NCI-H1105 (cell line): ENCODE data around the gene DUSP28.
A peak's percentile ranks its signal among the peaks of the same experiment; 100 is the strongest.
"Not testable (repeated sequence)": the region's sequence is repeated elsewhere in the genome, so short reads cannot be mapped to it uniquely, and the experiment has no call there.

Source experiments
- DNase-seq: peaks from one replicate; lab custom pipeline; 2025; lab: John Stamatoyannopoulos, UW

Gene DUSP28, protein sequence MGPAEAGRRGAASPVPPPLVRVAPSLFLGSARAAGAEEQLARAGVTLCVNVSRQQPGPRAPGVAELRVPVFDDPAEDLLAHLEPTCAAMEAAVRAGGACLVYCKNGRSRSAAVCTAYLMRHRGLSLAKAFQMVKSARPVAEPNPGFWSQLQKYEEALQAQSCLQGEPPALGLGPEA

DNA sequence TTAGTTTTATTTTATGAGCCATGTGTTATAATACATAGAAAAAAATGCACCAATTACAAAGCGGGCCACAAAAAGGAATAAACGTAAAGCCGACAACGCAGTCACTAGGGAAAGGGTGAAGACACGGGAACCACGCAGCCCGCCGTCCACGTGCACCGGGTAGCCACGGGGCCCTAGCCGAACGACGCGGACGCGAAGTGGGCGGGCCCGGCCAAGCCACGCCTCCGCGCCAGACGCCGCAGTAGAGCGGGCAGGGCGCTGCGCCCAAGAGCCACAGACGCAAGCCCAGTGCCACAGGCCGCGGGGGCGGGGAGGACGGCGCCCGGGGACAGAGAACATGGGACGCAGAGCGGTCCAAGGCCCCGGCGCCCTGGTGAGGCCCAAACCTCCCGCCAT is at the start of gene DUSP28:
DUSP28 (plus strand) TSS at position 274 of the 396 bp plus-strand sequence. CDS start 328 bp downstream, outside the sequence.
- peak; percentile 67 for DNase-seq

DNA sequence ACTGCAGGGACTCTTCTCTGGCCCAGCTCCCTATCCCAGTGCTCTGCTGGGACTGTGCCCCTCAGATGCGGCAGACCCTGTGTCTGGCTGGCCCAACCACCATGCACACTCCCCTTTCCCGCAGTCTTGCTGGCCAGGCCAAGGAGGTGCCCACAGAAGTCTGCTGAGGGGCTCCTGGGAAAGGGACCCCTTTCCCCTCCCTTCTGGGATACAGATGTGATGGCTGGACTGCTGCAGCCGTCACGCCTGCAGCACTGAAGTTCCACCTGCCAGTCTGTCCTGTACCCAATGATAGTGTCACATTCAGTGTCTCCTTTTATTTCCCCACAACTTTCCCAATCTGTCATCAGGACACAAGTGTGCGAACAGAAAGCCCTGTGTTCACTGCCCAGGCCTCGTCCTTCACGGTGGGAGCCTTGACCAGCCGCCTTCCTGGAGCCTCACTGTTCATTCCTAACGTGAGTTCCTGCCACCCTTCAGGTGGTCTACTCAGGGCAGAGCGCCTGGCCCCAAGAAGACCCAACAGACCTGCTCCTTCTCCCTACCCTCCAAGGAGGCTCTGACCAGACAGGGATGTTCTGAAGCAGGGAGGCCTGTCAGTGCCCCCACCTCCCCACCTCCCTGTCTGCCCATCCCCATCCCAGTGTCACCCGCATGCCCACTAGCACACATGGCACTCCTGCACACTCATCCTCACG is 49.5 kb upstream of the DUSP28 start:
- DNase-seq = no peak

DNA sequence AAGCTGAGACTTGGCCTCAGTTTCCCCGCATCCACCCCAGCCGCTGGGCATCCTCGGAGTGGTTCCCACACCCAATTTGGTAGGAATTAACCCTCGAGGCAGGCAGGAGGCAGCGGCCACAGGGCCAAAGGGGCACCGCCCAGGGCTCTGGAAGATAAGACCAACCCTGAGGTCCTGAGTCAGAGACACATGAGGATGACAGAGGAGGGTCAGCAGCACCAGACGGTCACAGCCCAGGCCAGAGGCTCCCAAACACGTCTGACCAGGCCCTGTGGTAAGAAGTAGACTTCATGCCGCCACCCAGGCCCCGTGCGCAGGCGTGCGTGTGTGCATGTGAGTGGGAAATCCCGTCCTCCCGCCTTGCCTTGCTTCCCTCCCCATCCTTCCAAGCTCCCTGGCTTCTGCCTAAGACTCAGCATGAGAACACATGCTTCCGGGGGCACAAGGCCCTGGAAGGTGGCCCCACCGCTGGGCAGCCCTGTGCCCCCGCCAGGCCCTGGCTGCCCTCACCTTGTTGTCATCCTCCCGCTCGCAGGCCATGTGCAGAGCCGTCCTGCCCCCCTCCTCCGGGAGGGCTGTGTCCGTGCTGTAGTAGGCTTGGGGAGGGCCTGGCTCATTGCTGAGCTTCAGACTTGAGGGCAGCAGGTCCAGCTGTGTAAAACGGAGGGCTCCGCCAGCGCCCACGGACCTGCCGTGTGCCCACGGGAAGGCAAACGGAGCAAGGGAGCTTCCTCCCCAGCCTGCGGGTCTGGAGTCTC is 48.6 kb upstream of the DUSP28 start:
- no peak for DNase-seq

DNA sequence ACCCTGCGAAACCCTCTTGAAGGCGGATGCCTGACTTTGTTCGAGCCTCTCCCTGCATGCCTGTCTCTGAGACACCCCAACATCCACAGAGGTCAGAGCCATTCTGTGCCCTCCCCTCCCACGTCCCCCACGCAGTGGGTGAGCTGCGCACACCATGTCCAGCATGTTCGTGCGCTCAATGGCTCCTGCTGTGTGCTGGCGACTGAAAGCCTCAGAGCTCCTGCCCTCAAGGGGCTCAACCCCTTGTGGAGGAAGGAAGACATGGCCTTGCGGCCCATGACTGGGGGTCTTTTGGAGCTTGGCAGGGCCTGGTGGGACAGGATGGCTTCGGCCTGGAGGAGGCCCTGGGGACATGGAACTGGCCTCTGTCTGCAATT is 48.1 kb upstream of the DUSP28 start:
- DNase-seq = no peak

DNA sequence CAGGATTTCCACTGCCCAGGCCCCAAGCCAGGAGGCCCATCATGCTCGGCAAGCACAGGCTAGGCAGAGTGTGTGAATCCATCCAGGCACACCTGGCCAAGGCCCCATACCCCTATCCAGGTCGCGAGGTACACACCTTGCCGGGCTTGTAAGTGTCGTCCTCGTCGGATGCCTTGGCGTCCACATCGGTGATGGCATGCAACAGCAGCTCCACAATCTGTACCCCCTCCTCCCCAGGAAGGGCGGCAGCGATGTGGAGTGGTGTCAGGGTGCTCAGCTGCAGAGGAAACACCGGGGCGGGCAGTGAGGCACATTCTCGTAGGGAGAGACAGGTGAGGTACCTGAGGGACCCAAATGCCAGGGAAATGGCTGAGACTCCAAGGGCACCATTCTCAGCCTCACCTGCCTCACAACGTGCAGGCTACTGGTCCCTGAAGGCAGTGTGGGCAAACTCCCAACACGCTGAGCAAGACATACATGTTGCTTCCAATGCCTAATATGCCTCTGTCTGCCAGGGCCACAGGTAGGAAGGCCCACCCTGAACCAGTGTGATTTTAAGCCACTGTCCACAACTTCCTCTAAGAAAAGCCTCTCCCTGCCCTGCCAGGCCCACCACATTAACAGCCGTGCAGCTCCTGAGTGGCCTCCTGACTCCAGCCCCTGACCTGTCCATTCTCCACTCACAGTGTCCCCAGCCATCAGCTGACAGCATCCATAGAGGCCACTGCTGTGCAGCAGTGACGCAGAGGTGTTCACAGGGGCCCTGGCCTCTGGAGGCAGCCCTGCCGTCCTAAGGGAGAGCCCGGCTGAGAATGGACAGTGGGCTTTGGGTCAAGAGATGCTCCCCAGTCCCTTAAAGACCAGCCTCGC is 47.3 kb upstream of the DUSP28 start:
- DNase-seq = no peak

DNA sequence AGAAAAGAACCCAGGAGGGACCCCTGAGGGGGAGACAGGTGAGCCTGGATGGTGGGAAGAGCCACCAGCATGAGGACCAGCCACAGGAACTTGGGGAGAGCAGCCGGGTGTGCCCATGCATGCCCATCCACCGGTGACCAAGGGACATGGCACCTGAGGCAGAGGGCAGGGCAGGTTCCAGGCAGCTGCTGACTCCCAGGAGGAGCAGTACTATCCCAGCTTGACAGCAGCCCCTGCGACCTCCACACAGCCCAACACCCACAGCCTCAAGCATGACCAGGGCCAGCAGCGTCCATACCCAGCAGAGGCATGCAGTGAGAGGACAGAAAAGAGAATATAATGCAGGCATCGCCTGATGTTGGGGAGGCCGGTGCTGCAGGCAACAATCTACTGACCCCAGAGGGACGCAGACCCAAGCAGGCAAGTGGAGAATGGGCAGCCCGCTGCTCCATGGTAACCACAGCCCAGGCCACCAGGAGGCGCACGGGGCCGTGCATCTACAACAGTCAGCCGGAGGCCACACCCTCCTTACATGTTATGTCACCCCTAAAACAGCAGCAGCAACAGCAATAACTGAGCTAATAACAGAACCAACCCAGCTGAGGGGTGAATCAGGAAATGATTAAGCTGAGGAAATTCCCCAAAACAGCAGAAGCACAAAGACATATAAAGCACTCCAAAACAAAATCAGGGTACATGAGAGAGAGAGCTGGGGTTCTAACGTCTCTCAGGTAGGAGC is 46.4 kb upstream of the DUSP28 start:
- DNase-seq = no peak

DNA sequence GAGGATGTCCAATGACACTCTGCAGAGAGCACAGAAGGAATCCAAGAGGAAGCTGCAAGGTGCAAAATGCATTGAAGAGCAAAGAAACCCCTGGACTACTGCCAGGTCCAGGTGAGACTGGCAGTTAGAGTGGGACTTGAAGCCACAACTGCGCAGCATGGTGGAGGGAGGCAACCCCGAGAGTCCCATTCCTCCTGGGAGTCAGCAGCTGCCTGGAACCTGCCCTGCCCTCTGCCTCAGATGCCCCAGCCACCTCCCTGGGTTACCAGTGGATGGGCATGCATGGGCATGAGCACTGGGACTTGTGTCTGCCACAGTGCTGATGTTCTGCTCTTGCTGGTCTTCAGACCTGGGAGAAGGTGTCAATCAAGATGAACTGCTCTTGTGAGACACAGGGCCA is 45.5 kb upstream of the DUSP28 start:
- no peak for DNase-seq

DNA sequence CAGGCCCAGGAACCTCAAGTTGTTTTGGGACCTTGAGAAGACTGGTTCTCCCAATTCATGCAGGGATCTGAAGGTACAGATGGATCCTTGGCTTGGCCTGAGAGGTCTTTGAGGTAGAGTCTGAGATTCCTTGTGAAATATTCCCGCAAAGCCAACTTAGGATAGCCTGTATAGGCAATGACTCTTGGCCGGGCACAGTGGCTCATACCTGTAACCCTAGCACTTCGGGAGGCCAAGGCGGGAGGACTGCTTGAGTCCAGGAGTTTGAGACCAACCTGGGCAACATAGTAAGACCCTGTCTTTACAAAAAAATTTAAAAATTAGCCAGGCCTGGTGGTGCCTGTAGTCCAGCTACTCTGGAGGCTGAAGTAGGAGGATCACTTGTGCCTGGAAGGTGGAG is 42.8 kb upstream of the DUSP28 start:
- no peak for DNase-seq

DNA sequence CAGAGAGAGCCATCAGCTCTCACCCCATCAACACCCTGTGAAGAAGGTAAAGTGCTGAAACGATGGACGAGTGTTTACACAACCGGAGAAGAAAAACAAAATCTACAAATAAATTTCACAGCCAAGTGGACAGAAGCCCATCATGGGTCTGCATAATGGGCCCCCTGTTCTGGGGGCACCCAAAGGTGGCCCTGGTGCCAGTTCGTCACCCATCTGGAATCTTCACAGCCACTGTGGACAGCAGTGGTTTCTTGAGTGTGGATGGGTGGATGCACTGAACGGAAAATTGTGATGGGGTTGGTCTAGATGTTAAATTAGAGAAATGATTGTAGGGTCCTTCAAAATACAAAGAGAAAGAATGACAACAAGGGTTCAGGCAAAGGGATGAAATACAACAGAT is 41.2 kb upstream of the DUSP28 start:
- no peak for DNase-seq

DNA sequence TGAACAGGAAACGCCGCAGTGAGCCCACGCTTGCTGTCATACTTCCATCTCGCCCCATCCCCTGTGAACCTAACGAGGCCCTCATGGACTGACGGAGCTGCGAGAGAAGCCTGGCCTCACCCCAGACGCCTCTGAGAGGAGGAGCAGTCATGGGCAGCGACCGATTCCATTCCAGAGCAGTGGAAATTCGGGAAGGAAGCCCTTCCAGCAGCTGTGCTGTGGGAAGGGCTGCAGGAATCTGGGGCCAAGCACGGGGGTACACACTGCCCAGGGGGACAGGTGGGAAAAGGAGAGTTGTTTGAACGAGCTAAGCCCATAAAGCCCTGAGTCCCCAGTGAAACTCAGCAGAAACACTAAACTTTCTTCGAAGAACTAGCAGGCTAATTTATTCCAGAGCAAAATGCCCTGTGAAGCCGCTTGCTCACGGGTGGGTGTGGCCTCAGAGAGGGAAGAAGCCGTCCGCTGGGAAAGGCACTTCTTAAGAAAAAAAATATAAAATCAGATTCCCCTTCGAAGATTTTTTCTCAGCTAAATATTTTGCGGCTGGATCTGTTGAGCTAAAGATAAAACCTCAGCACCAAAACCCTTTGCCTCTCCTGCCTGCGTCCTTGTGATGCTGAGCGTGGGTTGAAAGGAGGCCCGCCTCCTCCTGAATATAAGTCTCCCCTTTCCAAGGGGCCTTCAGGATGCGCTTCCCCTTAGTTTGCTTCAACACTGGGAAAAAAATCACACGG is 40.6 kb upstream of the DUSP28 start:
- DNase-seq = no peak

DNA sequence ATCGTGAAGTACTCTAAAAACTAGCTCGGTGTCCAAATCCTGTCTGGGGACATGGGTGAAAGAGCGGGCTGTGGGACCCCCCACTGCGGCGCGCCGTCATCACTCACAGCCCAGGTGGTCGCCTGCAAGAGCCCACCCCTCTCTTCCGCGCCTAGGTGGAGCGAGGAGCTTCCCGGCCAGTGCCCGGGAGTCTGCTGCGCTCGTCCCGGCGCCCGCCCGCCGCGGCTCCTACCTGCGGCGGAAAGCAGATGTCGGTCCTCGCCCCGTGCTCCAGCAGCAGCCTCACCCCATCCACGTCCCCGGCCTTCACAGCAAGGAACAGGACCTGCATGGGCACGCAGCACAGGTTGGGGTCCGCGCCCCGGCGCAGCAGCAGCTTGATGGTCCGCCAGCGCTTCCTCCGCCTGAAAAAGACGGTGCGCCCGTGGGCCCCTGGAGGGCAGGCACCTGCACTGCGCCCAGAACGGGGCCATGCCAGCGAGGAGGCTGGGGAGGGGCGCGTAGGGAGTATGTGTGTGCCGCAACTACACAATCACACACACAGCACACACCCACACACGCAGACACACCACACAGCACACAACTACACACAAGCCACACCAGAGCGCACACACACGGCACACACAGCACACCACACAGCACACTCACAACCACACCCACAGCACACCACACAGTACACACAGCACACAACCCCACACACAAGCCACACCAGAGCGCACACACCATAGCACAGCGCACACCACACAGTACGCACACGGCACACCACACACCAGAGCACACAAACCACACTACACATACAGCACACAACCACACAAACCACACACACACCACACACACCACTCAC is 39.8 kb upstream of the DUSP28 start:
- DNase-seq = no peak

DNA sequence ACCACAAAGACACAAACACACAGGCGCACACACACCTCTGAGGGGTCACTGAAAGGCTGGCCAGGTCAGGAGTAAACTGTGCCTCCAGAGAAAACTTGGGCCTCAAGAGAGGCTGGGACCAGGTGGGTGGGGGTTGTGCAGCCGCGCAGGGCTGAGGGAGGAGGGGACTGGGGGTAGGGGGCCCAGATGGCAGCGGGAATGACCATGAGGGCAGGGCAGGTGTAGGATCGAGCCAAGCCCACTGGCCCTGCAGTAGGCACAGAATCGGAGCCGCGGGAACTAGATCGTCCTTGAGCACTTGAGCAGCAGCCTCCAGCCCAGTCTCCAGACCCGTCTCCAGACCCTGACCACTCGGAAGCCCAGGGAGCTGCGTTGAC is 39.2 kb upstream of the DUSP28 start:
- no peak for DNase-seq

DNA sequence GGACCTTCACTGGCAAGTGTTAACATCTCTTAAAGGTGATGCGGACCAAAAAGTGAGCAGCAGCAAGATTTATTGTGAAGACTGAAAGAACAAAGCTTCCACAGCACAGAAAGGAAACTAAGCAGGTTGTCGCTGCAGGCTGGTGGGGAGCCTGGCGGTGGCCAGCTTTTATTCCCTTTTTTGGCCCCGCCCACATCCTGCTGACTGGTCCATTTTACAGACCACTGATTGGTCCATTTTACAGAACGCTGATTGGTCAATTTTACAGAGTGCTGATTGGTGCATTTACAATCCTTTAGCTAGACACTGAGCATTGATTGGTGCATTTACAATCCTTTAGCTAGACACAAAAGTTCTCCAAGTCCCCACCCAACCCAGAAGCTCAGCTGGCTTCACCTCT is 38.3 kb upstream of the DUSP28 start:
- DNase-seq = not testable (repeated sequence)

DNA sequence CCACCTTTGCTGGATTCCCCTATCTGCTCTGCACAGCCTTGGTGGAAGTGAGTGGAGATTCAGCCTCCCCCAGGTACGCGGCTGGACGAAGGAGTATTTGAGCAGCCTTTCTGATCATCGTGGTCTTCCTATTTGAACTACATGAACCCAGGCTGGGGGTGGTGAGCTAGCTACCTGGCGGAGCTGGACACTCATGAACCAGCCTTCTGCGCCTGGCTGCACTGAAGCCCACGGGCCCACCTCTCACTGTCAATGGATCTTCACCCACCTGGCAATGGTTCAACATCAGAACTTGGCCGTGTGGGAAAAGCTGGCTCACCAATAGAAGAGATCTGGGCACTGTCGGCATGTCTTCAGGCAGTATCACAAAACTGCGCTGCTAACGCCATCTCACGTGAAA is 37.8 kb upstream of the DUSP28 start:
- no peak for DNase-seq

DNA sequence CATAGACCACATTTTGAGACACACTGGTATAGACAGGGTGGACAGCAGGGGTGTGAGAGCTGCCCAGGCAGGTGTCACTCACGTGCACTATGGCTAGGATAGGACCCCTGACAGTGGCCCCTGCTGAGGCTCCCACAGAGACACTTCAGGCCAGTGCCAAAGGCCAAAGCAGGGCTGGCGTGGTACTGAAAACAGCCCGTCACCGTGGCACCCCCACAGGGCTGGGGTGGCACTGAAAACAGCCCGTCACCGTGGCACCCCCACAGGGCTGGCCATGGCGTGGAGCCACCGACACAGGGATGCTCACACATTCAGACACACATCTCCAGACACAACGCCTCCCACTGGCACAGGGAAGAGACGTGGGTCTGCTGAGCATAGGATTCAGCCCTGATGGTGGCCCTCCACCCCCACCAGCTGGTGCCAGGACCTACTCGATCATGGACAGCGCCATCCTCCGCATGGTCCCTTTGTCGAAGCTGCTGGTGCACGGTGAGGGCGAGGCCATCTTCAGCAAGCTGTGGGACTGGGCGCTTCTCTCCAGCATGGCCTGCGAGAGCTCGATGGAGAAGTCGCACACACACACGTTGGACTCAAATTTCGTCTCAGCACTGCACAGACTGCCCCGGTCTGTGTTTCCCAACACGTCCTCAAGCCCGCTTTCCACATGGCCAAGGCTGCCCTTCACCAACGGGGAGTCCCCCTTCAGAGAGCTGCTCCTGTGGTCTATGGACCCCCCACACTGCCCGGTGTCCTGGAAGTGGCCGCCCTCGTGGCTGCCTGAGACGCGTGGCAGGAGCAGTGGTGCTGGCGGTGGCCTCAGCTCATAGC is 36.5 kb upstream of the DUSP28 start:
- no peak for DNase-seq

DNA sequence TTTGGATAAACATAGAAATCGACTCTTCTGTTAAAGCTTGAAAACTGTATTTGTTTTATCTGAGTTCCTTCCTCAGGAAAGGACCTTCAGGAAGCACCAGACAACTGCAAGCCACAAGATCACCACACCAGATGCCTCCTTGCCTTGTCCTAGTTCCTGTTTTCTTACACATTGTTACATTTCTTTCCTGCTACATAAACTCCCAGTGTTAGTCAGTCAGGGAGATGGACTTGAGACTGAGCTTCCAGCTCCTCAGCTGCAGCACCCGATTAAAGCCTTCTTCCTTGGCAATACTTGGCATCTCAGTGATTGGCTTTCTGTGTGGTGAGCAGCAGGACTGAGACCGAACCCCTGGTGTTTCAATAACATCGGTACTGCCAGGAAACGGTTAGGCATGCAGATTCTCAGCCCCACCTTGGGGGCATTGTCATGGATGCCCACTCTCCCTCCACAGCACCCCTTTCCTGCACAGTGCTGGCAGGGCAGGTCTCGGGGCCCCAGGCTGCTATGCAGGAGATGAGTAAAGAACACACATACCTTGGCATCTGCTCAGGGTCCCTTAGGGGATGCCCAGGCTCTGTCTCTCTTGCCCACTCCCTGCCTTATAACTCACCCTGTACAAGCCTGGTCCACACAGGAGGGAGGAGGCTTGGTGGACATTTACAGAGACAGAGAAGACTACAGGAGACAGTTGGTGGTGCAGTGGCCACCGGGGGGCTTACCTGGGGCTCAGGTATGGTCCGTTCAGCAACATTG is 35.0 kb upstream of the DUSP28 start:
- no peak for DNase-seq

DNA sequence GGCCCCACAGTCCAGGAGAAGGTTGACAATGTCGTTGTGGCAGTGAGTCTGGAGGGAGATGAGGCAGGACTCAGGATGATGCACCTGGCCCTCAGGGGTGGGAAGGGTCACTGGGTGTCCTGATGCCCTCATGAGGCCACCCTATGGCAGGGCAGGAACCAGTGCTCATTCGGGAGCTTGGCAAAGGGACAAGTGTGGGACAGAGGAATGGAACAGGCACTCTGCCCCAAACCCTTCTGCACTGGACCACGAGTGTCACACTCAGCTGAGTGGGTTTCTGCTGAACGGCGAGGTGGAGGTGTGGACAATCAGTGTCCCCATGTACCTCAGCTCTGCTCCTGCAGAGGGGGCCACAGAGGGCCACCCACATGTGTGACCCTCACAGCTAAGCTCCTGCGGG is 34.4 kb upstream of the DUSP28 start:
- no peak for DNase-seq

DNA sequence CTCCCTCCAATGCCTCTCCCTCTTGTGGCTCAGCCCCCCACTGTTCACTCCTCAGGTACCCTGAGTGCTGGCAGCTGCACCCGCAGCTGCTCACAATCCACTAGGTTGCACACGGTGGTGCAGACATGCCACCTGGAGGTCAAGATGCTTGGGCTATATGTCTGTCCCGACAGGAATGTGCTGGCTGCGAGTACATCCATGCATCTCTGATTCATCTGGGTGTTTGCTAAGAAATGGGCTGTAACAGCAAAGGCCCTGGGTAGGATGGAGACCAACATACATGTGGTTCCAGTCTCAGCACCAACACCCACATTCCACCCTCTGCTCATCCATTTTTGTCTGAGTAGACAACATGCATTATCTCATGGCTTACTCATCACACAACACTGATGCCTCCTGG is 33.6 kb upstream of the DUSP28 start:
- no peak for DNase-seq
